Caki2 (cell line): ENCODE results near the gene SNRNP200. TPM values are rescaled to one million over a fixed set of nuclear protein-coding genes. Genes with fewer than 3 reads are reported as not detected.
"Not testable (repeated sequence)": the region's sequence is repeated elsewhere in the genome, so short reads cannot be mapped to it uniquely, and the experiment has no call there.

Experiments
- DNase-seq: peaks from one replicate; pipeline ENCODE4 v3.0.0-alpha.2; 2015; ENCODE audit warnings: low read depth
- in situ Hi-C: cut with HindIII; loops from 2 replicates; pipeline ENCODE4 v1.10.0; 2016; ENCODE audit warnings: low sequenced_read_pairs, low pct_unique_long_range_greater_than_20kb, mixed read lengths
- total RNA-seq: library from RNA; depleted of rRNA; stranded (reverse); fragments of >200 nt; shearing (Covaris generic); gene quantifications from 2 replicates; pipeline ENCODE4 v1.2.3, GENCODE V29; 2014; ENCODE audit warnings: low replicate concordance

SNRNP200 gene
- total RNA-seq, 1 experiment from 2014 or later: 73.7 TPM

DNA sequence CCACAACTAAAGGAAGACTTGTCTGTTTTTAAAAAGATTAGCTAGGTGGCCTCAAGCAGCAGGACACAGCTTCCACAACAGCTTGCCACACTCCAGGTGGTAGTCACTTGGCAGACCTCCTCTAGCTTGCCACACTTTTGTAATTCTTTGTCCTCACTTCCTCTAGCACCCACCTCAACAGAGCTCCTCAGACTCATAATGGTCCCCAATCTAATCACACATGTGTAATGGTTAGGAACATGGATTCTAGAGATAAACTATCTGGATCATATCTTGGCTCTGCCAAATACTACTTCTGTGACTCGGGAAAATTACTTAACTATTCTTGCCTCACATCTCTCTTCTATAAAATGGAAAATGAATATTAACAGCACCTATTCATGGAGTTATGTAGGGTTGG lies 3.5 kb downstream of the SNRNP200 start:
- DNase-seq: no peak
- in situ Hi-C loops: no loop called here

DNA sequence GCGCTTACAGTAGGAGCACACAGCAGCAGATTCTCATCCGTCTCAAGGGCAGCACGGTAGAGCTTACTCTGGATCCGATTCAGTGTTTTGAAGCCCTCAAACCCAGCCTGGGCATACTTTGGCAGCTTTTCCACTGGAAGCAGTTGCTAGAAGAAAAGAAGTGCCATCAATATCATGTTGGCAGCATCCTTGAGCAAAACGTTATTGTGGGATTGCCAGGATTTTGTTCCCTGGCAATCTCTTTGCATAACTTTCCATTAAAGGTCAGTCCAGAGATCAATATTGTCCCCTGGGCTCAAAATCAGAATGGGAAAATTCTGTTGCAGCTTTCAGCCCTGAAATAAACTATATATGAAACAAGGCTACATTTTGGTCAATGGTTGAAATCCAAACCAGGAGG lies 8.4 kb downstream of the SNRNP200 start:
- DNase-seq: no peak
- in situ Hi-C loops: no loop called here

DNA sequence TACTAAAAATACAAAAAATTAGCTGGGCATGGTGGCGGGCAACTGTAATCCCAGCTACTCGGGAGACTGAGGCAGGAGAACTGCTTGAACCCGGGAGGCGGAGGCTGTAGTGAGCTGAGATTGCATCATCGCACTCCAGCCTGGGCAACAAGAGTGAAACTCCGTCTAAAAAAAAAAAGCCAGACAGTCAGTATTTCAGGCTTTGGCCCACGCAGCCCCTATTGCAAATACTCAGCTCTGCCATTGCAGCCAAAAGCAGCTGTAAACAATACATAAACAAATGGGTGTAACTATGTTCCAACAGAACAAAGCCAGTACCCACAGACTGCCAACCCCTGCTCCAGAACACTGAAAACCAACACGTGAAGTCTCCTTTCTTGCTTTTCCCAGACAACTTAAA lies 11.1 kb downstream of the SNRNP200 start:
- DNase-seq, in situ Hi-C loops: not testable (repeated sequence)

- DNase-seq: no peak
- in situ Hi-C loops: no loop called here
These were observed 13.6 kb downstream of the SNRNP200 start for GRCh38 chr2:96291751-96292150.

- in situ Hi-C loops: no loop called here
- no peak for DNase-seq
These were observed 18.0 kb downstream of the SNRNP200 start for GRCh38 chr2:96287273-96287856.

DNA sequence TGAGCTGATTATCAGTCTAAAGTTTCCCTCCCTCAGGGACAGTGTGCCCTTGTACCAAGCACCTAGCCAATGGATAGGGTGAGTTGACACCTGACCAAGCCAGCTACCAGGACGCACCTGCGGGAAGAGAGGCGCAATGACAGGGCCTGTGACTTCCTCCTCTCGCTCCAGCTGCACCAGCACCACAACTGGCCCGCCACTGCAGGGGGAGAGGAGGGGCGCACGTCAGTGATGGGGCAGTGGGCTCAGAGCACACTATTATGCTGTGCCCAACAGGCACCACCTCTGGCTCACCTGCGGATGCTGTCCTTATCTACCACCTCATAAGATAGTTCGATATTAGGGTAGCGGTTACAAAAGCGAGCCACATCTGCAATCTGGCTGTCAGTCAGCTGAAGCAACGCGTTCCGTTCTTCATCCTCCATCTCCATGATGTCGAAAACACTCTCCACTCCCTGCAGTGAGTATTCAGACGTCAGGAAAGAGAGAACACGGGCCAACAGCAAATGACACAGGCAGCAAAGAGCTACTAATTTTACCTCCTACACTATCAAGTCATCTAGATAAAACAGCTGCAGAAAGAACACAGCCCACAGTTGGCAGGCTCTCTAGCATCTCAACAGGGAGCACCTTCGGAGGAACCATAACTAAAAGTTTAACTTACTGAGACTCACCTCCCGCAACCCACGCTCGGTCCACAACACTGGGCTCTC lies 28.4 kb downstream of the SNRNP200 start:
- DNase-seq: no peak
- in situ Hi-C loops: no loop called here

GRCh38 chr2:96274355-96275056 lies 30.8 kb downstream of the SNRNP200 start:
- in situ Hi-C loops: no loop called here
- DNase-seq: no peak

DNA sequence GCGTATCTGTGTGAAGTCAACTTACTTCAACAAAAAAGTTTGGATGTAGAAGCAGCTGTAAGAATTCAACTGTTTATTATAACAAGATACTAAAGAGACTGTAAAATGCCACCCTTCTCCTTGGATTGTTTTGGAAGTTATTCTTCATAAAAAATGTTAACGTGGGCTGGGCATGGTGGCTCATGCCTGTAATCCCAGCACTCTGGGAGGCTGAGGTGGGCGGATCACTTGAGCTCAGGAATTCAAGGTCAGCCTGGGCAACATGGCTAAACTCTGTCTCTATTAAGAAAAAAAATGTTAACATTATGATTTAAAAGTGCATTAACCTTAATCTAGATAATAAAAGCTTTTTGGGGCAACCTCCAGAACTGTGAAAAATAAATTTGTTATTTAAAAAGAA lies 31.6 kb downstream of the SNRNP200 start:
- DNase-seq: no peak
- in situ Hi-C loops: no loop called here

DNA sequence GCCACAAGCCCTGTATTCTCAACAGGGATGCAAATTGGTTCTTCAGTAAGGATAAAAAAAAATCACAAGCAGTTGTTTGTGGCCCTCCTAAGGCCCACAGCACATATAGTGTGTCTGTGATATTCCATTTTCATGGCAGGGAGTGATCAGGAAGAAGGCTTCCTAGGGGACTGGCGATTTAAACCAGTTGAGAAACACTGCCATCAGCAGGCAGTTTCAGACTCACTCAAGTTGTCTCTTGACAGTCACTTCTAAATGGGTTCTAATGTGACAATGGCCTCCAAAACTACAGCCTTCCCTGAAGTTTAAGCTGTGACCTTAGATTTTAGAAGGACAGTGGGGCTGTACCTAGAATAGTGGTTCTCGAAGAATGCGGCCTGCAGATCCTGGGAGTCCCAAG lies 33.4 kb downstream of the SNRNP200 start:
- DNase-seq: no peak
- in situ Hi-C loops: no loop called here

DNA sequence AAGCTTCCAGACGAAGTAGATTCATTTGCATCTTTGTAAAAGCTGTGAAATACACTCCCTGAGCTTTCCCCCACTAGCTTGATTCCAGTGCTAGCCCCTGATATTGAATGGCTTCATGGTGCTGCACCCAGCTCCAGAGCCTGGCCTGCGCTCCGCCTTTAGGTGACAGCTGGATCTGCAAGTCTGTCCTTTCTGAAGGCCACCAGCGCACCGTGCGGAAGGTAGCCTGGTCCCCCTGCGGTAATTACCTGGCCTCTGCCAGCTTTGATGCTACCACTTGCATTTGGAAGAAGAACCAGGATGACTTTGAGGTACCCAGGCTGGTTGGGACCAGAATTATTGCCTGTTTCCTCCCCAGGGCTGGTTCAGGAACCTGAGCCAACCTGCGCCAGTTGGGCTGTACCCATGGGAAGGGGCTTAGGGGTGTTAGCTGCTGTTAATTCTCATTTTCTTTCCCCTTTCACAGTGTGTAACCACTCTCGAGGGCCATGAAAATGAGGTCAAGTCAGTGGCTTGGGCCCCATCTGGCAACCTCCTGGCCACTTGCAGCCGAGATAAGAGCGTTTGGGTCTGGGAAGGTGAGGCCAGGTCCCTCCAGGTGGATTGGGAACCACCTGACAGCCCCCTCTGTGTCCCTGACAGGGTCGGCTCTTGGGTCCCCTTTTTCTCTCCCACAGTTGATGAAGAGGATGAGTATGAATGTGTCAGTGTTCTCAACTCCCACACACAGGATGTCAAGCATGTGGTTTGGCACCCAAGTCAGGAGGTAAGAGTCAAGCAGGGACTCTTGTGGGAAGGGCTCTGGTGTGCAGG lies 38.0 kb downstream of the SNRNP200 start:
- DNase-seq: peak; percentile 41
- in situ Hi-C loops: no loop called here

DNA sequence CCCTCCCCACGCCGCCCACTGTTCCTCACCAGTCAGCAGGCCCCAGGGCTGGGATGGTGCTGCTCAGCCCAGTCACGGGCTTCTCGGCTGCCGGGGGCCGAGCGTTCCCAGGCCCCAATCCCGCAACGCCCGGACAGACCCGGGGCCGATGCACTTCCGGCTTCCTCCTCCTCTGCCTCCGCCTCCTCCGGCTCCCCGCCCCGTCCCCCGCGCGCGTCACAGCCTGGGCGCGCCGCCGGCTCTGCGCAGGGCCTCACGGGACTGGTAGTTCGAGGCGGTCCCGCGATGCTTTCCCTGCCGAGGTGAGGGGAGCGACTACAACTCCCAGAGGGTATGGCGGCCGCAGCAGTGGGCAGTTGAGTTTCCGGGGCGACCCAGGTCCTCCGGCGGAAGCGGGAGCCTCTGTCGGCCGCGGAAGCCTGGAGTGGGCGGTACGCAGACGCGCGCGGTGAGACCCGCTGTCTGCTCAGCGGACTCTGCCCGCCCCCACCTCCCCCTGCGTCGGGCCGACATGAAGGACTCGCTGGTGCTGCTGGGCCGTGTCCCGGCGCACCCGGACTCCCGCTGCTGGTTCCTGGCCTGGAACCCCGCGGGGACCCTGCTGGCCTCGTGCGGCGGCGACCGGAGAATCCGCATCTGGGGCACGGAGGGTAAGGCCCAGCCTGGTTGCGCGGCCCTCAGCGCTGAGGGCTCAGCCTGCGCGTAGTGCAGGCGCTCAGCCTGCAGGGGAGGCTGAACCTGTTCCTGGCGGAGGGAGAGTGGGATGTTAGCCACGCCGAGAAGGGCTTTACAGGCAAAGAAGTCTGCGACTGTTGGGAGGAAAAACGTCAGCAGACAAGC lies 39.3 kb downstream of the SNRNP200 start, which contains the start of the genes CIAO1 and TMEM127:
Gene CIAO1, plus strand, starts transcription at position 386 of the 840 bp plus-strand sequence. Its CDS starts 126 bp downstream, at position 512.
Gene TMEM127, minus strand, starts transcription at position 158 of the 840 bp plus-strand sequence. CDS start 616 bp downstream, outside the sequence.
- in situ Hi-C loops: no loop called here
- peak; percentile 99 for DNase-seq

DNA sequence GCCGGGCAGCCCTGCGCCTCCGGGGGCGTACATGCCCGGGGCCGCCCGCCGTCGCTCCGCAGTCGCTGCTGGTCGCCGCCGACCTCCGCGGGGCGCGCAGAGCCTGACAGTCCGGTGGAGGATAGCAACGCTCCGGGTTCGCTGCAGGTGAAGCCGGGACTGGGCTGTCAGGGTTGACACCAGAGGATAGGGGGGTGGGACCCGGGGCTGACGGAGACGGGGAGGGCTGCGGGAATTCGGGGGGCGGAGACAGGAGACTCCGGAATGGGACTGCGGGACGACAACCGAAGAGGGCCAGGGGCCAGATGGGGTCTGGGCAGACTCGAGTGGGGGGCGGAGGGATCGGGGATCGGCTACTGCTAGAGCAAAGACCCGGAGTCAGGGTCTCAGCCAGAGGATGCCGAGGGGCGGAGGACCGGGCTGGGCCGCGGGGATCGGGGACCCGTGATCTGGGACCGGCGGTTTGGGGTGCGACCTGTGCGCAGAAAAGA lies 40.0 kb downstream of the SNRNP200 start:
- no peak for DNase-seq
- in situ Hi-C loops: no loop called here

- in situ Hi-C loops: no loop called here
- peak; percentile 28 for DNase-seq
These were observed 40.5 kb downstream of the SNRNP200 start for GRCh38 chr2:96264656-96265348.

DNA sequence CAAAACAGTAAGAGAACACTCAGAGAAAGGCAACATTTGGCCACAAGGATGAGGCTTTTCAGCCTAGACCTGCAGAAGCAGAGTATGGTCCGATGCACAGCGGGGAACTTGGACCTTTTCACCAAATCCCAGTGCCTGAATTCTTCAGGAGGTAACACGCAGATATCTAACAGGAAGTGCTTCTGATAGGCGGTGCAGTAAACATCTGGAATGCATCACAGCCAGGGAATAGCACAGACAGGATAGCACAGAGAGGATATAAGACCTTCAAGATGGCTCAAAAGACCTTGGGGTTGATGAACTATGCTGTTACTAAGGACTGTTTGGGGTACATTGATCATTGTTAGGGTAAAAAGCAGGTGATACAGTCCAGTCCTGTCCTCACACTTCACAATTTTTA lies 41.3 kb downstream of the SNRNP200 start:
- DNase-seq: no peak
- in situ Hi-C loops: no loop called here

DNA sequence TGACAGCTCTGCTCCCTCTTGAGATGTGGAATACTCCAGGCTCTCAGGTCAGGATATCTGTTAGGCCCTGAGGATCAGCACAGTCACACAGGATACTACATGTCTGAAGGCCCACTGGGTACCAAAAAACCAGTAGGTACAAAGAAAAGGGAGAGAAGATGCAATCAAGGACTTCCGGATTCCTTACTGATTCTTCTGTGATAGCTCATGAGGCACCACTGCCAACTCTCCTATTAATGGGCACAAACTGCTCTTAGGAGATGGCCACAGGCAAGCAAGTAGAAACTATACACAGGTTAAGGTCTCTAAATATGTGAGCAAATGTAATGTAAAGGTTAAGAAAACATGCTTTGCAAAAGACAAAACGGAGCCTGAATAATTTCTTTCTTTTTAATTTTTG lies 43.0 kb downstream of the SNRNP200 start:
- in situ Hi-C loops: no loop called here
- DNase-seq: no peak

GRCh38 chr2:96261328-96262003 lies 43.9 kb downstream of the SNRNP200 start:
- no peak for DNase-seq
- in situ Hi-C loops: no loop called here
